Heart left ventricle (tissue), 13 donors: ENCODE measurements around the gene NEMP1.

Source experiments
- POLR2A ChIP-seq, 2 donors: fragments of 450-650 bp; IDR thresholded peaks; one replicate each; pipeline ENCODE4 v1.6.1; 2017; ENCODE audit warnings: antibody characterized with exemption in 2 of 2, mild to moderate bottlenecking in 2 of 2, moderate library complexity in 2 of 2
- TF ChIP-seq, protein P1 (sequence below), 12 donors: fragments of 200-600 bp; sonication (generic) in 4 of 12; IDR thresholded peaks; one replicate each; pipeline versions ENCODE4 v1.5.0 to v1.8.0; 2018 to 2022; ENCODE audit warnings: antibody characterized with exemption in 12 of 12, mild to moderate bottlenecking in 5 of 12
- donor health status: ischemic (EF 13 %, LVEDD 7.1; RV severe dilation, severe dysfunction).
- donor health status: DM: no; HTN: yes; CAD: no.
- donor health status: DM: no; HTN: no; CAD: no.
- donor health status: ischemic (EF 25% LVEDD 6.9; RV normal size, moderate dysfunction).
- donor health status: ischemic (EF 25% LVEDD 5.7; RV mildly dilated, moderate dysfunction).
- donor health status: ischemic (EF 35%, LVEDD 5.7; RV mildly dilated, moderate dysfunction).
- donor health status: nonischemic (EF 11% LVEDD 7.7; RV severe dilation, severe dysfunction).
- donor health status: DM: yes; HTN: yes; CAD: no.
- donor health status: PGD.
- donor health status: ischemic (EF 29% LVEDD 5.4; RV normal size, mild dysfunction).
- donor health status: nonischemic (EF 23%, LVEDD 6.1; RV moderate dilation, normal function).

DNA sequence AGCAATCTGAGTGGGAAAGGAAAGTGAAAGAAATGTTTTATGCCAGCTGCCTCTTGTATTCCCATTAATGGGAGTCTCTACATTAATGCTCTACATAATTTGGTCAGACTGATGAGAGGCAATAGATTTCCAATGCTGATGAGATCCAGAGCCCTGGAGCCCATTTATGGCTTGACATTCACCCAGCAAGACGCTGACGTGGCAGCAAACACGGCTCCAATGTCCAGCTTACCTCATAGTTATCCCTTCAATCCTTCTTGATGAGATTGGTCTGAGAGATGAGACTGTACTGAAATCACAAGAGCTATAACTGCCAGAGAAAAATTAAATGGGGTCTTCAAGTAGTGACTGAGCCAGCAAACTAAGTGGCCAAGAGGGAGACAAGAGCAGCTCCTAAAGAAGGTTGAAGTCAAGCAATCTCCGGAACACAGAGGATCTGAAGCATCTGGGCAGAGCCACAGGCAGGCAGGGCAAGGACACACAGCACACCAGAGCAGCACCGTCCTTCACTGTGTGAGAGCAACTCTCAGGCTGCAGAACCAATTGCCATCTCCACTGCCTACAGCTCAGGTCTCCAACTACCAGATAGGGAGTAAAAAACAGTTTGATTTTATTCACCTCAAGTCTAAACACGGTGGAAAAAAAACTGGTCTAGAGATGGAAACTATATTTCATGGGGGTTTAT, 21.4 kb downstream of the NEMP1 start:
- TF ChIP-seq, protein P1, sequence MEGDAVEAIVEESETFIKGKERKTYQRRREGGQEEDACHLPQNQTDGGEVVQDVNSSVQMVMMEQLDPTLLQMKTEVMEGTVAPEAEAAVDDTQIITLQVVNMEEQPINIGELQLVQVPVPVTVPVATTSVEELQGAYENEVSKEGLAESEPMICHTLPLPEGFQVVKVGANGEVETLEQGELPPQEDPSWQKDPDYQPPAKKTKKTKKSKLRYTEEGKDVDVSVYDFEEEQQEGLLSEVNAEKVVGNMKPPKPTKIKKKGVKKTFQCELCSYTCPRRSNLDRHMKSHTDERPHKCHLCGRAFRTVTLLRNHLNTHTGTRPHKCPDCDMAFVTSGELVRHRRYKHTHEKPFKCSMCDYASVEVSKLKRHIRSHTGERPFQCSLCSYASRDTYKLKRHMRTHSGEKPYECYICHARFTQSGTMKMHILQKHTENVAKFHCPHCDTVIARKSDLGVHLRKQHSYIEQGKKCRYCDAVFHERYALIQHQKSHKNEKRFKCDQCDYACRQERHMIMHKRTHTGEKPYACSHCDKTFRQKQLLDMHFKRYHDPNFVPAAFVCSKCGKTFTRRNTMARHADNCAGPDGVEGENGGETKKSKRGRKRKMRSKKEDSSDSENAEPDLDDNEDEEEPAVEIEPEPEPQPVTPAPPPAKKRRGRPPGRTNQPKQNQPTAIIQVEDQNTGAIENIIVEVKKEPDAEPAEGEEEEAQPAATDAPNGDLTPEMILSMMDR (IDR thresholded peaks at IDR 0.05), result no peak
- no peak for TF ChIP-seq POLR2A (IDR thresholded peaks at IDR 0.05)
